HepG2 (cell line): ENCODE results near the gene TTC38. TPM values are rescaled to one million over a fixed set of nuclear protein-coding genes. Genes with fewer than 3 reads are reported as not detected.

Experiments
- AGO2 ChIP-seq: fragments of 200-400 bp; formaldehyde crosslinking; optimal IDR thresholded peaks from 2 replicates; pipeline ENCODE3; 2017; ENCODE audit warnings: mild to moderate bottlenecking, low read depth, low read length, moderate library complexity
- ATF1 ChIP-seq: IDR thresholded peaks from 2 replicates; pipeline ENCODE4 v1.6.1; 2016; ENCODE audit warnings: mild to moderate bottlenecking, control low read depth
- CBFB ChIP-seq: sonication (generic); formaldehyde crosslinking; IDR thresholded peaks from 2 replicates; pipeline ENCODE4 v1.4.0; 2020; ENCODE audit warnings: missing genetic modification reagents
- CHD4 ChIP-seq: fragments of 200-600 bp; sonication (generic); IDR thresholded peaks from 2 replicates; pipeline ENCODE4 v1.7.0; 2017; ENCODE audit warnings: mild to moderate bottlenecking, low read length, borderline replicate concordance
- CSRNP1 ChIP-seq: sonication (generic); formaldehyde crosslinking; IDR thresholded peaks from 2 replicates; pipeline ENCODE4 v1.8.1; 2023; ENCODE audit warnings: mild to moderate bottlenecking, missing genetic modification reagents
- FUBP1 ChIP-seq: sonication (generic); formaldehyde crosslinking; IDR thresholded peaks from 2 replicates; pipeline ENCODE4 v1.5.1; 2020; ENCODE audit warnings: missing genetic modification reagents, mild to moderate bottlenecking, borderline replicate concordance
- GATAD2A ChIP-seq: IDR thresholded peaks from 2 replicates; pipeline ENCODE4 v1.6.1; 2016
- KDM5A ChIP-seq: fragments of 200-600 bp; sonication (generic); IDR thresholded peaks from 2 replicates; pipeline ENCODE4 v1.7.0; 2018; ENCODE audit warnings: antibody characterized with exemption, mild to moderate bottlenecking, low read length, borderline replicate concordance
- NFAT5 ChIP-seq: sonication (generic); formaldehyde crosslinking; IDR thresholded peaks from 2 replicates; pipeline ENCODE4 v1.4.0; 2020; ENCODE audit warnings: missing genetic modification reagents
- ZBTB2 ChIP-seq: sonication (generic); formaldehyde crosslinking; IDR thresholded peaks from 2 replicates; pipeline ENCODE4 v1.8.0; 2022; ENCODE audit warnings: low read depth, missing genetic modification reagents
- ZGPAT ChIP-seq: IDR thresholded peaks from 2 replicates; pipeline ENCODE4 v1.6.1; 2016; ENCODE audit warnings: mild to moderate bottlenecking
- ZNF205 ChIP-seq: IDR thresholded peaks from 2 replicates; pipeline ENCODE4 v1.6.1; 2018; ENCODE audit warnings: missing biosample characterization, missing genetic modification reagents
- ZNF317 ChIP-seq: sonication (generic); formaldehyde crosslinking; IDR thresholded peaks from 2 replicates; pipeline ENCODE4 v1.5.0; 2020; ENCODE audit warnings: mild to moderate bottlenecking, missing genetic modification reagents
- ZNF558 ChIP-seq: sonication (generic); formaldehyde crosslinking; IDR thresholded peaks from 2 replicates; pipeline ENCODE4 v1.9.0; 2022; ENCODE audit warnings: mild to moderate bottlenecking, missing genetic modification reagents, borderline replicate concordance
- ZNF772 ChIP-seq: sonication (generic); formaldehyde crosslinking; IDR thresholded peaks from 2 replicates; pipeline ENCODE4 v1.5.0; 2020; ENCODE audit warnings: mild to moderate bottlenecking, missing genetic modification reagents
- ZNF841 ChIP-seq: sonication (generic); formaldehyde crosslinking; IDR thresholded peaks from 2 replicates; pipeline ENCODE4 v1.8.1; 2023; ENCODE audit warnings: missing genetic modification reagents, borderline replicate concordance
- polyA plus RNA-seq, 8 experiments: library from polyadenylated mRNA; depleted of rRNA in 3 of 8; stranded (reverse) in 7 of 8; unstranded in 1 of 8; fragments of >200 nt; fragmentation: Illumina TruSeq in 4 of 8; extraction: Trizol in 4 of 8; gene quantifications; 2 replicates each; pipeline versions ENCODE4 v1.2.1 to v1.2.3, GENCODE V29; 2011 to 2016; ENCODE audit warnings: low read depth in 4 of 8, missing spikeins in 1 of 8, mixed read lengths in 1 of 8; ENCODE audit not compliant: insufficient read depth in 1 of 8
- total RNA-seq, 5 experiments: library from RNA; depleted of rRNA; stranded (reverse); fragments of >200 nt; fragmentation: Illumina TruSeq; extraction: Trizol; gene quantifications; 2 replicates each; pipeline ENCODE4 v1.2.3, GENCODE V29; 2016; ENCODE audit warnings: low read depth in 1 of 5

TTC38 gene
- total and polyA plus RNA-seq, 2 of the 13 experiments (the other 11 are each of a cell fraction or from before 2014, with no cell fraction given) = 101 to 105 TPM

GRCh38 chr22:46335201-46336118 lies 67.7 kb downstream of the TTC38 start, which contains the start of gene TRMU (continued):
- peak; percentile 91 for TF ChIP-seq ZGPAT (CRISPR knock-in tag)
- peak; percentile 78; the same call in 1 of the 2 replicates for TF ChIP-seq ZNF558 (CRISPR knock-in tag)
- no peak for TF ChIP-seq FUBP1 (CRISPR knock-in tag)
- peak; percentile 75; the same call in 1 of the 2 replicates for TF ChIP-seq NFAT5 (CRISPR knock-in tag)
- TF ChIP-seq GATAD2A (CRISPR knock-in tag) = peak; percentile 57; the same call in 1 of the 2 replicates
- peak; percentile 95 for TF ChIP-seq KDM5A
- peak; percentile 79 for TF ChIP-seq ZBTB2
- TF ChIP-seq ZNF772 (CRISPR knock-in tag) = peak; percentile 96
- TF ChIP-seq ZNF841 (CRISPR knock-in tag) = no peak; the same call in 1 of the 2 replicates
- TF ChIP-seq AGO2 = peak; percentile 61
- no peak; the same call in none of the 2 replicates for TF ChIP-seq CSRNP1
- TF ChIP-seq CBFB = peak; percentile 94
- TF ChIP-seq ZNF317 = 0 out of 2 replicates have a peak, but pooled peaks have one; percentile 27
- TF ChIP-seq CHD4 = no peak
- TF ChIP-seq ATF1 (CRISPR knock-in tag) = no peak
- TF ChIP-seq ZNF205 (CRISPR knock-in tag) = peak; percentile 69
